GM21717 (cell line): Measurements from ENCODE around the gene SEPTIN8.
A peak's percentile ranks its signal among the peaks of the same experiment; 100 is the strongest.

ENCODE experiments used
- ATAC-seq: cut with Tn5 transposase; IDR thresholded peaks from one replicate; pipeline ENCODE4 v1.9.1; 2021; ENCODE audit warnings: mild to moderate bottlenecking, moderate library complexity; ENCODE audit not compliant: unreplicated experiment

Gene SEPTIN8

GRCh38 chr5:132750471-132751230 is 26.4 kb downstream of the SEPTIN8 start:
- no peak for ATAC-seq

GRCh38 chr5:132749506-132749905 is 27.5 kb downstream of the SEPTIN8 start:
- no peak for ATAC-seq

DNA sequence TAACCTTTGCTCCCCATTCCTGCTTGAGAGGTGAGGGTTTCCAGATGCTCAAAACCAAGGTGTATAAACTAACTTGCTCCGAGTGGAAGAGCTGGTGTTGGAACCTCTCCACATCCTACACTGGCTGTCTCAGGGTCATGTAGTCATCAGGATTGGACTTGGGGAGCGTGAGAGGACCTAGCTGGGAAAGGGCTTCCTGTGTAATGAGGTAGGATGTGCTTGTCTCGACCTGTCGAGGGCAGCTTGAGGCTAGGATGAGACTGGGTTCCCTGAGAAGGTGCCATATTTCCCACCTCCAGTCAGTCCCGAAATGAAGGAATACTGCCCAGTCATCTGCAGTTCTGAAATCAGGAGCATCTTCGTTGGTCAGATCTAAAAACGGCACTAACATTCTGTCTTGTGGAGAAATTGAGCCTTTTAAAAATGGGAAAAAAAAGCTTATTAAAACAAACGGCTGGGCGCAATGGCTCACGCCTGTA is 28.5 kb downstream of the SEPTIN8 start:
- ATAC-seq: no peak

DNA sequence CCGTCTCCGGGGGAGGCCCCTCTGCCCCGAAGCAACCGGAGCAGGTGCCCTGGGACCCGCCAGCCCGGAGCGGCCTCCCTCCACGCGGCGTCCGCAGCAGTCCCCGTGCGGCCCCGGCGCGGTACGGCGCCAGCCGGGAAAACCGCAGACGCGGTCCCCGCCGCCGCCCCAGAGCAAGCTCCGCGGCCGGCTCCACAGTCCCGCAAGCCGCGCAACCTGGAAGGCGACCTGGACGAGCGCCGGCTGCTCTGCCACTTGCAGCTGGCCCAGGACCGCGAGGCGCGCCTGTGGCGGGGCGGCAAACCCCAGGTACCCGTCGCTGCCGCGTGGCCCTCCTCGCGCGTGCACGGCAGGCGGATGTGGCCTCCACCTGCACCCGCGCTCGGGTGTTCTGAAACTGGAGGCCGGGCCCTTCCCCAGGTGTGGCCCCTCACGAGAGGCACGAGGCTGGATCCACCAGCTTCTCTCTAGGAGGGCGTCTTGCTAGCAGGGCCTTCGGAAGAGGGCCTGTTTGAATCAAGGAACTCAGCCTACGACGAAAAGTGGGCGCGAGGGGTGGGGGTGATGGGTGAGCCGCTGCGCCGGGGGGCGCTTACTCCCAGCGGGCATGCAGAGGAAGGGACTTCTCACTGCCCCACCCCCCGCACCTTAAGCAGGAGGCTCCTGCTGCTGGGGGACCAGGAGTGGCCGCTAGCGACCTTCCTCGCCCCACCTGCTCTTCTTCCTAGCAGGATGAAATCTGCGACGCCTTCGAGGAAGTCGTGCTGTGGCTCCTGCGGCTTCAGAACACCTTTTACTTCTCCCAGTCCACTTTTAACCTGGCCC is 29.2 kb downstream of the SEPTIN8 start:
- ATAC-seq: peak; percentile 29

GRCh38 chr5:132746954-132747615 is 30.0 kb downstream of the SEPTIN8 start, which contains the start of gene CCNI2:
TSS of gene CCNI2 (plus strand) at chr5:132747426. CDS start at chr5:132747496, 70 bp downstream.
- peak; percentile 45 for ATAC-seq

DNA sequence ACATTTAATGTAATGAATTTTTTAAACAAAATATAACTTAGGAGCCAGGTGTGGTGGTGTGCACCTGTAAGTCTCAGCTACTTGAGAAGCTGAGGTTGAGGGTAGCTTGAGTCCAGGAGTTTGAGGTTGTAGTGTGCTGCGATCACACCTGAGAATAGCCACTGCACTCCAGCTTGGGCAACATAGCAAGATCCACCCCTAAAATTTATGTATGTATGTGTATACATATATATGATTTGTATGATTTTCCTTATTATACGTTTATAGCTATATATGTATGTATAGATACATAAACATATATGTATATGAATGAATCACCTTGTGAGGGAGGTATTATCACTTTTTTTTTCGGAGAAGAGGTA is 30.5 kb downstream of the SEPTIN8 start:
- ATAC-seq: no peak

GRCh38 chr5:132744659-132745058 is 32.4 kb downstream of the SEPTIN8 start:
- no peak for ATAC-seq

GRCh38 chr5:132742626-132743025 is 34.4 kb downstream of the SEPTIN8 start:
- ATAC-seq: no peak

GRCh38 chr5:132742158-132742557 is 34.9 kb downstream of the SEPTIN8 start:
- ATAC-seq: no peak

DNA sequence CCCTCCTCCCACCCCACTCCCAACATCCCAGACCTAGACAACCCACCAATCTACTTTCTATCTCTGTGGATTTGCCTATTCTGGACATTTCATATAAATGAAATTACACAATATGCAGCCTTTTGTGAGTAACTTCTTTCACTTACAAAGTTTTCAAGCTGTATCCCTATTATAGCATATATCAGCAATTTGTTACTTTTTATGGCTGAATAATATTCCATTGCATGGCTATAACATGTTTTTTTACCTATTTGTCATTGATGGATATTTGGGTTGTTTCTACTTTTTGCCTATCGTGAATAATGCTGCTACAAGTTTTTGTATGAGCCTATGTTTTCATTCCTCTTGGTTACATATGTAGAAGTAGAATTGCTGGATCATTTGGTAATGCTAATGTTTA is 37.8 kb downstream of the SEPTIN8 start:
- no peak for ATAC-seq

- no peak for ATAC-seq
Observed at GRCh38 chr5:132737982-132738681, 38.9 kb downstream of the SEPTIN8 start.

- peak; percentile 88 for ATAC-seq
Observed at GRCh38 chr5:132736853-132737833, 39.9 kb downstream of the SEPTIN8 start, which contains the start of gene KIF3A. TSS of gene KIF3A (minus strand) at chr5:132737546. CDS start at chr5:132737419, 127 bp downstream.

GRCh38 chr5:132734687-132735086 is 42.4 kb downstream of the SEPTIN8 start:
- ATAC-seq: no peak

GRCh38 chr5:132733499-132734148 is 43.4 kb downstream of the SEPTIN8 start:
- no peak for ATAC-seq

DNA sequence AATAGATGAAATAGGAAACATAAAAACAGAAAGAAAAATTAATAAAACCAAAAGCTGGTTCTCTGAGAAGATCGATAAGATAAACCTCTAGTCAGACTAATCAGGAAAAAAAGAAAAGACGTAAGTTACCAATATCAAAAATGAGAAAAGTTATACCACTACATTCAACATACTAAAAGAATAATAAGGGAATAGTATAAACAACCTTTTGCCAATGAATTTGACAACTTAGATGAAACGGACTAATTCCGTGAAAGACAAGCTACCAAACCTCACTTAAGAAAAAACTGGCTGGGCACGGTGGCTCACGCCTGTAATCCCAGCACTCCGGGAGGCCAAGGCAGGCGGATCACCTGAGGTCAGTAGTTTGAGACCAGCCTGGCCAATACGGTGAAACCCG is 47.1 kb downstream of the SEPTIN8 start:
- no peak for ATAC-seq

GRCh38 chr5:132725745-132726144 is 51.3 kb downstream of the SEPTIN8 start:
- ATAC-seq: no peak

DNA sequence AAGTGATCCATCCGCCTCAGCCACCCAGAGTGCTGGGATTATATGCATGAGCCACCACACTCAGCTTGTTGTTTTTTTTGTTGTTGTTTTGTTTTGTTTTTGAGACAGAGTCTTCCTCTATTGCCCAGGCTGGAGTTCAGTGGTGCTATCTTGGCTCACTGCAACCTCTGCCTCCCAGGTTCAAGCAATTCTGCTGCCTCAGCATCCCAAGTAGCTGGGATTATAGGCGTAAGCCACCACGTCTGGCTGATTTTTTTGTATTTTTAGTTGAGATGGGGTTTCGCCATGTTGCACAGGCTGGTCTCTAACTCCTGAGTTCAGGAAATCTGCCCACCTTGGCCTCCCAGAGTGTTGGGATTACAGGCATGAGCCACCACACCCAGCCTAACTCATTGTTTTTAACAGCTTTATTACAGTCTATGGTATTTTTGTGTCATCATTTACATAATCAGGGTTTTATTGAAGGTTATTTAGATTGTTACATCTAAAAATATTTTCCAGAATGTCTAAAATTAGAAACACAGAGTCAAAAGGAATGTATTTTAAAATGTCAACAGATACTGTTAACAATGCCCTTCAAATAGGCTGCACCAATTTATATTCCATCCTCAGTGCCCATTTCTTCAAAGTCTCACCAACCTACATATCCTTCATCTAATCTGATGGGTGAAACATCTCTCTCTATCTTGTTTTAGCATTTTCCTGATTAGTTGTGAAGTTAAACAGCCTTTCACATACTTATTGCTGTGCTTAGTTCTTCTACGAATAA is 58.3 kb downstream of the SEPTIN8 start:
- no peak for ATAC-seq
